ENCODE measurements around the gene IQCF6.
"Not testable (repeated sequence)": the region's sequence is repeated elsewhere in the genome, so short reads cannot be mapped to it uniquely, and the experiment has no call there.

Gene IQCF6

DNA sequence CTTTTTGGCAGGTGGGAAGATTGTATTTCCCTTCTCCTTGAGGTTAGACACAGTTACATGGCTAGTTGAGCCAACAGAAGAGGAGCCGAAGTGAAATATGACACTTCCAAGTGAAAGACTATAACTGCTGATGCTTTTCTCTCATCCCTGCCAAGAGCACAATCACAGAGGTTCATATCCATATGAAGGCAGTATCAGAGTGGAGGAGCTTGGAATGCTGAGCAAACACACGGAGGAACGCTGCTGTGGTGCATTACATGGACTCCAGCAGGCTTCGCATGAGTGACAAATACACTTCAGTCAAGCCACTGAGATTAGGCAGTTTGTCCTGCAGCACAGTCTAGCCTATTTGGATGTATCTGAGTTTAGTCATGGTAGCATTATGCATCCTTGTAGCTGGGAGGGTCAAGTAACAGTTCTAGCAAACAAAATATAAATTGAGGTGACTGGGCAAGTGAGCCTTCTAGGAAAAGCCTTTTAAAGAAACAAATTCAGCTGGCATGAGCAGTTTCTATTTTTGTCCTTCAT is 5.4 kb downstream of the IQCF6 start:
- TF ChIP-seq, protein P1, sequence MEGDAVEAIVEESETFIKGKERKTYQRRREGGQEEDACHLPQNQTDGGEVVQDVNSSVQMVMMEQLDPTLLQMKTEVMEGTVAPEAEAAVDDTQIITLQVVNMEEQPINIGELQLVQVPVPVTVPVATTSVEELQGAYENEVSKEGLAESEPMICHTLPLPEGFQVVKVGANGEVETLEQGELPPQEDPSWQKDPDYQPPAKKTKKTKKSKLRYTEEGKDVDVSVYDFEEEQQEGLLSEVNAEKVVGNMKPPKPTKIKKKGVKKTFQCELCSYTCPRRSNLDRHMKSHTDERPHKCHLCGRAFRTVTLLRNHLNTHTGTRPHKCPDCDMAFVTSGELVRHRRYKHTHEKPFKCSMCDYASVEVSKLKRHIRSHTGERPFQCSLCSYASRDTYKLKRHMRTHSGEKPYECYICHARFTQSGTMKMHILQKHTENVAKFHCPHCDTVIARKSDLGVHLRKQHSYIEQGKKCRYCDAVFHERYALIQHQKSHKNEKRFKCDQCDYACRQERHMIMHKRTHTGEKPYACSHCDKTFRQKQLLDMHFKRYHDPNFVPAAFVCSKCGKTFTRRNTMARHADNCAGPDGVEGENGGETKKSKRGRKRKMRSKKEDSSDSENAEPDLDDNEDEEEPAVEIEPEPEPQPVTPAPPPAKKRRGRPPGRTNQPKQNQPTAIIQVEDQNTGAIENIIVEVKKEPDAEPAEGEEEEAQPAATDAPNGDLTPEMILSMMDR (IDR thresholded peaks at IDR 0.05), result no peak
- no peak for TF ChIP-seq ZFX (IDR thresholded peaks at IDR 0.05; ENCODE audit: borderline replicate concordance)
- no peak overlapping the region for H3K27ac ChIP-seq

DNA sequence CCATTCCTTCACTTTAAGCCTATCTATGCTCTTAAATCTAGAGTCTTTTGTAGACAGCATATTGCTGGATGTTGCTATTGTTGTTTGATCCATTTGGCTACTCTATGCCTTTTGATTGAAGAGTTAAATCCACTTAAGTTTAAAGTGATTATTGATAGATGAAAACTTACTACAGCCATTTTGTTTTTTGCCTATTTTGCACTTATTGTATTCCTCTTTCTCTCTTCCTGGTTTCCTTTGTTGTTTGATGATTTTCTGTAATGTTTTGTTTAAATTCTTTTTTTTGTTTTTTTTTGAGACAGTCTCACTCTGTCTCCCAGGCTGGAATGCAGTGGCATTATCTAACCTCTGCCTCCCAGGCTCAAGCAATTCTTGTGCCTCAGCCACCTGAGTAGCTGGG is 19.8 kb downstream of the IQCF6 start:
- no peak overlapping the region for H3K27ac ChIP-seq
- no peak for TF ChIP-seq ZFX (IDR thresholded peaks at IDR 0.05; ENCODE audit: borderline replicate concordance)
- TF ChIP-seq, protein P1 (IDR thresholded peaks at IDR 0.05), result no peak

DNA sequence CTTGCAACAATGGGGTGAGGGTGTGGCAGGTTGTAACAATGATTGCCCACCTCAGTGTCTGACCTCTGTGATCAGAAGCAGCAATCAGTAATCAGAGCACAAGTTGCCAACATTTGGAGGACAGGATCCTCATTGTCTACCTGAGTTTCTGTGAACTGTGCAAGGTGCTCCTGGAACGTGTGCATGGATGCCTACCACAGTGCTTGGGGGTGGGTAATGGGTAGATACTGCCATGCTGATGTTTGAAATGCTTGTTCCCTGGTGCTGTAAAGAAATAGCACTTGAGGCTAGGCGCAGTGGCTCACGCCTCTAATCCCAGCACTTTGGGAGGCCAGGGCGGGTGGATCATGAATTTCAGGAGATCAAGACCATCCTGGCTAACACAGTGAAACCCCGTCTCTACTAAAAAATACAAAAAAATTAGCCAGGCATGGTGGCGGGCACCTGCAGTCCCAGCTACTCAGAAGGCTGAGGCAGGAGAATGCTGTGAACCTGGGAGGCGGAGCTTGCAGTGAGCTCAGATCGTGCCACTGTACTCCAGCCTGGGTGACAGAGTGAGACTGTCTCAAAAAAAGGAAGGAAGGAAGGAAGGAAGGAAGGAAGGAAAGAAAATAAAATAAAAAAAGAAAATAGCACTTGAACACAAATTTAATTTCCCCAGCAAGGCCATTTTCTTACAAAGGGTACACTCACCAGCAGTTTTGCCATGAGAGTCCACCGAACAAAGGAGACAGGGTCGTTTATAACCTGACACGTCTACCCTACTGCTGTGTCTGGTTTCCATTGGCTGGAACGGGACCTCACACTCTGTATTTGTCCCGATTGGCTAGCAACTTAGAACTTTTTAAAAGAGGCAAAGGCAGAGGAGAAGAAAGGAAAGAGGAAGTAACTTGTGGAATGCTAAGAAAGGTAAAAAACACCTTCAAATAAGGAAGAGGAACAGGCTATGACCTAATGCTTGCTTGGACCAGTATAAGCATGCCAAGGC is 25.0 kb downstream of the IQCF6 start:
- peak overlapping the region; percentile 73 for H3K27ac ChIP-seq

DNA sequence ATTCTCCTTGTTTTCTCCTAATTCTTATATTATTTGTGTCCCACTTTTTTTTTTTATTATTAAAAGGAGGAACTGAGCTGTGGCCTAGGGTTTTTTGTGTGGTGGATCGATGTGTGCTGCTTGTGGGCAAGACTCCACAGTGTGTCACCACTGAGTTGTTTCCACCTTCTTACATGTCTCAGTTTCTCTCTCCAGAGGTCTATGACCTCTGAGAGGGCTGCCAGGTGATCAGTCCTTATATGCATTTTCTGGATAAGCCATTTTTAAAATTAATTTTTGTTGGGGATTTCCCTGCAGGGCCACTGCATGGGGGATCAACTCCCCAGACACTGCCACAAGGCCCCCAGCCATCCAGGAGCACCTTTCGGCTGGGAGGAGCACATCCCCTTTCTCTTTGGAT is 27.8 kb downstream of the IQCF6 start:
- H3K27ac ChIP-seq, result no peak overlapping the region
- TF ChIP-seq, protein P1 (IDR thresholded peaks at IDR 0.05), result no peak
- TF ChIP-seq ZFX (IDR thresholded peaks at IDR 0.05; ENCODE audit: borderline replicate concordance), result no peak

DNA sequence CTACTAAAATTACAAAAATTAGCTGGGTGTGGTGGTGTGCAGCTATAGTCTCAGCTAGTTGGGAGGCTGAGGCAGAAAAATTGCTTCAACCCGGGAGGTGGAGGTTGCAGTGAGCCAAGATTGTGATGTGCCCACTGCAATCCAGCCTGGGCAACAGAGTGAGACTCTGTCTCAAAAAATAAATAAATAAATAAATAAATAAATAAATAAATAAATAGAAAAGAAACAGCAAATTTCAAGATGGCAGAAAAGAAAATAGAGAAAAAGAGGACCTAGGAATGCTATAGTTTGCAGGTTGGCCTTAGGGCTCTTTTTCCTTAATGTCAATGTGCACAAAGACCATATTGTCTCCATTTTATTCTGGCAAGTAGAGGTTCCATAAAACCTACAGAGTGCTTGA is 28.2 kb downstream of the IQCF6 start:
- H3K27ac ChIP-seq, result no peak overlapping the region
- TF ChIP-seq, protein P1 (IDR thresholded peaks at IDR 0.05), result no peak
- no peak for TF ChIP-seq ZFX (IDR thresholded peaks at IDR 0.05; ENCODE audit: borderline replicate concordance)

DNA sequence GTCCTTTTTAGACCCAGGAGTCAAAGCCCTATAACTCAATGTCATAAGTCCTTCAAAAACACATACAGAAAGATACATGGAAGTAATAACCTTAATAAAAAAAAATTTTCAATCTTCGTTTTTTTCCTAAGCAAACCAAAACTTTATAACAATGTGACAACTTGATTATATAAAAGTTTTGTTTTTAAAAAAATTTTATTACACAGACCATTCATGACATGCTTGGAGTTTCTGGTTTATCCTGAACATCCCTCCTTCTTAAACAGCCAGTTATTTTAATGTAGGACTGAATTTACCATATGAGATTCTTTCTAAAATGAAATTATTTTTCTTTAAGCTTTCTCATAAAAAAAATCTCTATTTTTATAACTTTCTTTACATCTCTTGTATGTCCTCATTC is 30.7 kb downstream of the IQCF6 start:
- TF ChIP-seq ZFX (IDR thresholded peaks at IDR 0.05; ENCODE audit: borderline replicate concordance), result no peak
- TF ChIP-seq, protein P1 (IDR thresholded peaks at IDR 0.05), result no peak
- no peak overlapping the region for H3K27ac ChIP-seq

DNA sequence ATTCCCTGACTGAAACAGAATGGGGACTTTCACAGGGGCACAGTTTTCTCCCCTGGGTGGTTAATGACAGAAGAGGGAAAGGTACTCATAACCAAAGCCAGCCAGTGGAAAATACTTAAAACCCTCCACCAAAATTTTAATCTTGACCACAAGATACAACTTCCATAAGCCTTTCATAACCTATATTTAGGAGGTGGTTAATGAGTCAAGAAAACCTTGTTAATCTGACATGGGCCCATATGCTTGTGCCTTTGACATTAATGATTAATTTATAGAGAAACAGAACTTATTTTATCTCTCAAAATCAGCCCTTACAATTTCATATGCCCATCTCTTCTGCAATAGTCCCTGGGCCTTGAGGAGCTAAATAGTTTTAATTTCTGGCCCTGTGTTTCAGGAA is 31.2 kb downstream of the IQCF6 start:
- H3K27ac ChIP-seq, result no peak overlapping the region
- TF ChIP-seq, protein P1 (IDR thresholded peaks at IDR 0.05), result no peak
- TF ChIP-seq ZFX (IDR thresholded peaks at IDR 0.05; ENCODE audit: borderline replicate concordance), result no peak

DNA sequence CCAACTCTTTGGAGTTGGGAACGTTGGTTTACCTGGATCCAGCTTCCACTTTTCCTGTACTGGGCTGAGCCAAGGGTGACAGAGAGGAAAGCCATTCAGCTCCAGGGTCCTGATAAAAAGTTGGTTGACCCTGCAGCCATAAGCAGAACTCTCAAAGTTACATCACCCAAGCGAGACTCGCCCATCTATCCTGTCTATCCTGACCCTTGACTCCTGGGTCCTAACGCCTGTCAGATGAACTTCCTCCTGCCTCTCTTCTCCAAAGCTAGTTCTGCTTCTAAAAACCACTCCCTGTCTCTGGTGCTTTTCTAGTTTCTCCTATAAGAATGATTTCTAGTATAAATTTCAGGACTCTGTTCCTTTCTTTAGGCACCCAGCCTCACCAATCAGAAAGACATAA is 36.1 kb downstream of the IQCF6 start:
- H3K27ac ChIP-seq, result not testable (repeated sequence)

DNA sequence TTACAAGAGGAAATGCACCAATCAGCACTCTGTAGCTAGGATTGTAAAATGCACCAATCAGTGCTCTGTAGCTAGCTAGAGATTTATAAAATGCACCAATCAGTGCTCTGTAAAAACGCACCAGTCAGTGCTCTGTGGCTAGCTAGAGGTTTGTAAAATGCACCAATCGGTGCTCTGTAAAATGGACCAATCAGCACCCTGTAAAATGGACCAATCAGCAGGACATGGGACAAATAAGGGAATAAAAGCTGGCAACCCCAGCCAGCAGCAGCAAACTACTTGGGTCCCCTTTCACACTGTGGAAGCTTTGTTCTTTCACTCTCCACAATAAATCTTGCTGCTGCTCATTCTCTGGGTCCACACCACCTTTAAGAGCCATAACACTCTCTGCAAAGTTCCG is 36.7 kb downstream of the IQCF6 start:
- not testable (repeated sequence) for H3K27ac ChIP-seq
